Measurements from ENCODE around the gene KDM1B.
"Not testable (repeated sequence)": the region's sequence is repeated elsewhere in the genome, so short reads cannot be mapped to it uniquely, and the experiment has no call there.

KDM1B gene

GRCh38 chr6:18151391-18151790 is 3.8 kb upstream of the KDM1B start:
- not testable (repeated sequence) for DNase-seq

- DNase-seq, result no peak
Measured at GRCh38 chr6:18151801-18152200, 3.4 kb upstream of the KDM1B start.

- no peak for DNase-seq
Measured at GRCh38 chr6:18153311-18153703, 1.9 kb upstream of the KDM1B start.

- DNase-seq, result peak; percentile 8
Measured at GRCh38 chr6:18154507-18155149, 594 bp upstream of the KDM1B start, which contains the start of gene TPMT. Gene TPMT, minus strand, starts transcription at chr6:18155077. Its CDS starts 5,950 bp downstream, at chr6:18149127.

- DNase-seq, result peak; percentile 63
Measured at GRCh38 chr6:18155864-18156421, 721 bp downstream of the KDM1B start.

GRCh38 chr6:18160911-18161310 is 5.7 kb downstream of the KDM1B start:
- DNase-seq, result no peak

- DNase-seq, result no peak
Measured at GRCh38 chr6:18161431-18161830, 6.2 kb downstream of the KDM1B start.

GRCh38 chr6:18162401-18162800 is 7.2 kb downstream of the KDM1B start:
- no peak for DNase-seq

- no peak for DNase-seq
Measured at GRCh38 chr6:18165751-18166150, 10.5 kb downstream of the KDM1B start.

GRCh38 chr6:18166312-18167036 is 11.3 kb downstream of the KDM1B start:
- DNase-seq, result no peak

GRCh38 chr6:18168264-18168663 is 13.0 kb downstream of the KDM1B start:
- no peak for DNase-seq

GRCh38 chr6:18171871-18172270 is 16.6 kb downstream of the KDM1B start:
- DNase-seq, result no peak

- not testable (repeated sequence) for DNase-seq
Measured at GRCh38 chr6:18176198-18176597, 21.0 kb downstream of the KDM1B start.

- DNase-seq, result no peak
Measured at GRCh38 chr6:18177286-18177965, 22.2 kb downstream of the KDM1B start.

- DNase-seq, result no peak
Measured at GRCh38 chr6:18178960-18179615, 23.9 kb downstream of the KDM1B start.

GRCh38 chr6:18179770-18180356 is 24.6 kb downstream of the KDM1B start:
- no peak for DNase-seq

- DNase-seq, result no peak
Measured at GRCh38 chr6:18182568-18182967, 27.3 kb downstream of the KDM1B start.

- DNase-seq, result no peak
Measured at GRCh38 chr6:18183766-18184165, 28.5 kb downstream of the KDM1B start.

- no peak for DNase-seq
Measured at GRCh38 chr6:18185624-18186023, 30.4 kb downstream of the KDM1B start.

GRCh38 chr6:18186033-18186432 is 30.8 kb downstream of the KDM1B start:
- no peak for DNase-seq

GRCh38 chr6:18186540-18187250 is 31.5 kb downstream of the KDM1B start:
- DNase-seq, result no peak

- no peak for DNase-seq
Measured at GRCh38 chr6:18187701-18188100, 32.5 kb downstream of the KDM1B start.
